PC-3 (cell line): ENCODE measurements around the gene KCTD1. TPM values are rescaled to one million over a fixed set of nuclear protein-coding genes. Genes with fewer than 3 reads are reported as not detected.

ENCODE experiments used
- ATAC-seq: fragments of 200-7000 bp; cut with Tn5 transposase; 2 replicates; pipeline ENCODE4 v1.9.1; 2020; ENCODE audit warnings: mild to moderate bottlenecking, moderate library complexity
- BruUV-seq: library from RNA; stranded (reverse); fragments of 400-500 nt; replicated peaks from 2 replicates; lab custom pipeline; 2021; lab: Mats Ljungman, UMichigan
- CTCF ChIA-PET: fragments of 300-600 bp; sonication (Branson Sonifier 250); formaldehyde crosslinking; loops from one replicate; lab custom pipeline; 2022; ENCODE audit warnings: antibody characterized with exemption; lab: Charles Lee
- POLR2A ChIA-PET: fragments of 300-600 bp; sonication (Branson Sonifier 250); formaldehyde crosslinking; loops from one replicate; lab custom pipeline; 2022; ENCODE audit warnings: antibody characterized with exemption; ENCODE audit not compliant: unreplicated experiment; lab: Charles Lee
- DNase-seq: peaks from one replicate; pipeline ENCODE4 v3.0.0-alpha.2; 2015
- H2AFZ ChIP-seq: fragments of 300-600 bp; sonication (generic); 2 replicates; pipeline ENCODE4 v1.6.0; 2016; ENCODE audit warnings: antibody characterized with exemption, low read length
- H3F3A ChIP-seq: fragments of 300-600 bp; sonication (generic); one replicate; pipeline ENCODE4 v1.6.0; 2017; ENCODE audit warnings: antibody characterized with exemption, low read length, control low read depth, mild to moderate bottlenecking; ENCODE audit not compliant: unreplicated experiment
- H3K27ac ChIP-seq: fragments of 300-600 bp; sonication (generic); 2 replicates; pipeline ENCODE4 v1.5.1; 2016; ENCODE audit warnings: mild to moderate bottlenecking, low read length
- H3K27me3 ChIP-seq: fragments of 300-600 bp; sonication (generic); 2 replicates; pipeline ENCODE4 v1.6.1; 2016; ENCODE audit warnings: low read length, mixed read lengths
- H3K36me3 ChIP-seq: fragments of 300-600 bp; sonication (generic); 2 replicates; pipeline ENCODE4 v1.6.1; 2016; ENCODE audit warnings: low read depth, mixed run types, low read length, mixed read lengths
- H3K4me1 ChIP-seq: fragments of 300-600 bp; sonication (generic); 2 replicates; pipeline ENCODE4 v1.5.1; 2016; ENCODE audit warnings: low read length; ENCODE audit not compliant: insufficient read depth
- H3K4me2 ChIP-seq: fragments of 300-600 bp; sonication (generic); 2 replicates; pipeline ENCODE4 v1.6.0; 2016; ENCODE audit warnings: low read length
- H3K4me3 ChIP-seq: fragments of 300-600 bp; sonication (generic); 2 replicates; pipeline ENCODE4 v1.5.1; 2016; ENCODE audit warnings: mild to moderate bottlenecking, low read length, mixed read lengths
- H3K79me2 ChIP-seq: fragments of 300-600 bp; sonication (generic); 2 replicates; pipeline ENCODE4 v1.6.1; 2017; ENCODE audit warnings: low read length, mixed read lengths
- H3K9ac ChIP-seq: fragments of 300-600 bp; sonication (generic); 2 replicates; pipeline ENCODE4 v1.6.0; 2016; ENCODE audit warnings: mild to moderate bottlenecking, low read length
- H3K9me2 ChIP-seq: fragments of 300-600 bp; sonication (generic); replicated peaks from 2 replicates; pipeline ENCODE4 v1.6.1; 2016; ENCODE audit warnings: mixed run types, low read length, mixed read lengths
- H3K9me3 ChIP-seq: fragments of 300-600 bp; sonication (generic); 2 replicates; pipeline ENCODE4 v1.6.1; 2016; ENCODE audit warnings: low read length, mixed read lengths
- H4K20me1 ChIP-seq: fragments of 300-600 bp; sonication (generic); 2 replicates; pipeline ENCODE4 v1.6.1; 2016; ENCODE audit warnings: low read length, mixed read lengths
- CTCF ChIP-seq: fragments of 300-600 bp; sonication (generic); conservative IDR thresholded peaks from 2 replicates; pipeline ENCODE4 v1.5.1; 2017; ENCODE audit warnings: antibody characterized with exemption, low read depth, mild to moderate bottlenecking, low read length
- EZH2 ChIP-seq: fragments of 300-600 bp; sonication (generic); IDR thresholded peaks from one replicate; pipeline ENCODE4 v1.6.1; 2017; ENCODE audit warnings: antibody characterized with exemption, mild to moderate bottlenecking, low read length; ENCODE audit not compliant: unreplicated experiment
- EZH2phosphoT487 ChIP-seq: fragments of 300-600 bp; sonication (generic); IDR thresholded peaks from 2 replicates; pipeline ENCODE4 v1.6.1; 2018; ENCODE audit warnings: mild to moderate bottlenecking, antibody characterized with exemption, low read length, borderline replicate concordance
- intact Hi-C: fragments of 100-400 bp; cut with micrococcal nuclease; formaldehyde crosslinking; loops from 2 replicates; pipeline ENCODE4 v1.9.0; 2023
- total RNA-seq: library from RNA; depleted of rRNA; stranded (reverse); fragments of >200 nt; gene quantifications from 2 replicates; pipeline ENCODE4 v1.2.3, GENCODE V29; 2014

KCTD1 gene
- total RNA-seq, 1 experiment from 2014 or later = 15.8 TPM

GRCh38 chr18:26511339-26512071 lies 36.8 kb downstream of the KCTD1 start:
- ChIA-PET CTCF (no interaction called here), POLR2A (no interaction called here)
- H3K4me1 ChIP-seq = no peaks in the 10 kb centered on the region
- intact Hi-C loops = no loop called here
- no peaks in the 10 kb centered on the region for H3K79me2 ChIP-seq
- no peaks in the 10 kb centered on the region for H4K20me1 ChIP-seq
- H3K27ac ChIP-seq = no peak overlapping the region
- DNase-seq (no peak), ATAC-seq (no peak)
- H3F3A ChIP-seq = no peaks in the 10 kb centered on the region
- no peaks in the 10 kb centered on the region for H3K36me3 ChIP-seq
- H3K9me3 ChIP-seq = no peaks in the 10 kb centered on the region
- no peaks in the 10 kb centered on the region for H3K9me2 ChIP-seq
- H3K9ac ChIP-seq = no peak overlapping the region
- TF ChIP-seq EZH2 (no peak), EZH2phosphoT487 (no peak), CTCF (no peak)
- no peak overlapping the region for H2AFZ ChIP-seq
- BruUV-seq = no TSS peak
- H3K4me2 ChIP-seq = no peak overlapping the region
- no peak overlapping the region for H3K4me3 ChIP-seq
- no peaks in the 10 kb centered on the region for H3K27me3 ChIP-seq

- Histone ChIP-seq H3F3A (no peaks in the 10 kb centered on the region), H3K4me2 (no peak overlapping the region), H3K9ac (no peak overlapping the region), H2AFZ (no peak overlapping the region), H3K4me1 (no peaks in the 10 kb centered on the region), H4K20me1 (no peaks in the 10 kb centered on the region), H3K9me2 (no peaks in the 10 kb centered on the region), H3K36me3 (no peaks in the 10 kb centered on the region), H3K27me3 (no peaks in the 10 kb centered on the region), H3K4me3 (no peak overlapping the region), H3K27ac (no peak overlapping the region), H3K9me3 (no peaks in the 10 kb centered on the region), H3K79me2 (no peaks in the 10 kb centered on the region)
- intact Hi-C loops = no loop called here
- CTCF ChIA-PET = no interaction called here
- TF ChIP-seq EZH2phosphoT487 (no peak), CTCF (no peak), EZH2 (no peak)
- POLR2A ChIA-PET = interaction anchor here (0.7 kb wide), 1 partner anchor 35 kb away, joined by 4 read pairs; no protein-coding TSS in a partner anchor
- no peak for DNase-seq
- no TSS peak for BruUV-seq
- no peak for ATAC-seq
These were observed 38.0 kb downstream of the KCTD1 start for GRCh38 chr18:26510337-26510736.

GRCh38 chr18:26506012-26506411 lies 42.3 kb downstream of the KCTD1 start:
- ChIA-PET POLR2A (no interaction called here), CTCF (no interaction called here)
- Histone ChIP-seq H3K4me1 (peaks cover 6% of the 10 kb centered on the region), H2AFZ (no peak overlapping the region), H3K9ac (no peak overlapping the region), H3K27ac (no peak overlapping the region), H3K36me3 (no peaks in the 10 kb centered on the region), H3K4me3 (no peak overlapping the region), H3K4me2 (no peak overlapping the region), H3K9me2 (no peaks in the 10 kb centered on the region), H3K27me3 (no peaks in the 10 kb centered on the region), H3K79me2 (no peaks in the 10 kb centered on the region), H3F3A (no peaks in the 10 kb centered on the region), H3K9me3 (no peaks in the 10 kb centered on the region), H4K20me1 (no peaks in the 10 kb centered on the region)
- no peak for DNase-seq
- intact Hi-C loops = no loop called here
- TF ChIP-seq CTCF (no peak), EZH2 (no peak), EZH2phosphoT487 (no peak)
- no peak for ATAC-seq
- no TSS peak for BruUV-seq
